Measurements from ENCODE around the gene TEX44. TPM values are rescaled to one million over a fixed set of nuclear protein-coding genes. Genes with fewer than 3 reads are reported as not detected.
A peak's percentile ranks its signal among the peaks of the same experiment; 100 is the strongest.
"Not testable (repeated sequence)": the region's sequence is repeated elsewhere in the genome, so short reads cannot be mapped to it uniquely, and the experiment has no call there.

TEX44 gene
- total RNA-seq, 1 donor from 2014 or later: not detected

- Mint-ChIP-seq H3K27me3 (ENCODE audit: low read depth) (no peaks in the 10 kb centered on the region), H3K27ac (ENCODE audit: unreplicated experiment) (no peak overlapping the region), H3K4me3 (no peak overlapping the region), H3K9me3 (no peaks in the 10 kb centered on the region), H3K4me1 (peaks cover 13% of the 10 kb centered on the region), H3K36me3 (ENCODE audit: low read depth) (no peaks in the 10 kb centered on the region)
- DNase-seq (ENCODE audit: low read depth, low spot score): no peak
- TF ChIP-seq CTCF (conservative IDR thresholded peaks at IDR 0.05): no peak
Observed at GRCh38 chr2:231568785-231569435, 23.8 kb upstream of the TEX44 start.

GRCh38 chr2:231570915-231571314, 21.7 kb upstream of the TEX44 start:
- peaks cover 13% of the 10 kb centered on the region for H3K4me1 Mint-ChIP-seq
- H3K4me3 Mint-ChIP-seq; H3K36me3 Mint-ChIP-seq (ENCODE audit: low read depth); H3K9me3 Mint-ChIP-seq; H3K27ac Mint-ChIP-seq (ENCODE audit: unreplicated experiment); H3K27me3 Mint-ChIP-seq (ENCODE audit: low read depth); DNase-seq (ENCODE audit: low read depth, low spot score): not testable (repeated sequence)

GRCh38 chr2:231571661-231572191, 20.9 kb upstream of the TEX44 start:
- H3K4me3 Mint-ChIP-seq: no peak overlapping the region
- TF ChIP-seq CTCF (conservative IDR thresholded peaks at IDR 0.05): no peak
- H3K9me3 Mint-ChIP-seq: no peaks in the 10 kb centered on the region
- H3K27ac Mint-ChIP-seq (ENCODE audit: unreplicated experiment): peak overlapping the region; percentile 67
- H3K36me3 Mint-ChIP-seq (ENCODE audit: low read depth): no peaks in the 10 kb centered on the region
- peaks cover 20% of the 10 kb centered on the region for H3K4me1 Mint-ChIP-seq
- no peak for DNase-seq (ENCODE audit: low read depth, low spot score)
- H3K27me3 Mint-ChIP-seq (ENCODE audit: low read depth): no peaks in the 10 kb centered on the region

- Mint-ChIP-seq H3K27ac (ENCODE audit: unreplicated experiment) (no peak overlapping the region), H3K36me3 (ENCODE audit: low read depth) (no peaks in the 10 kb centered on the region), H3K4me3 (no peak overlapping the region), H3K4me1 (peaks cover 24% of the 10 kb centered on the region), H3K9me3 (no peaks in the 10 kb centered on the region), H3K27me3 (ENCODE audit: low read depth) (no peaks in the 10 kb centered on the region)
- no peak for TF ChIP-seq CTCF (conservative IDR thresholded peaks at IDR 0.05)
- no peak for DNase-seq (ENCODE audit: low read depth, low spot score)
Observed at GRCh38 chr2:231573096-231573495, 19.6 kb upstream of the TEX44 start.

GRCh38 chr2:231573698-231574421, 18.8 kb upstream of the TEX44 start:
- TF ChIP-seq CTCF (conservative IDR thresholded peaks at IDR 0.05): no peak
- no peak overlapping the region for H3K27ac Mint-ChIP-seq (ENCODE audit: unreplicated experiment)
- no peaks in the 10 kb centered on the region for H3K27me3 Mint-ChIP-seq (ENCODE audit: low read depth)
- peaks cover 3% of the 10 kb centered on the region for H3K9me3 Mint-ChIP-seq
- no peak overlapping the region for H3K4me3 Mint-ChIP-seq
- H3K4me1 Mint-ChIP-seq: peaks cover 24% of the 10 kb centered on the region
- DNase-seq (ENCODE audit: low read depth, low spot score): no peak
- H3K36me3 Mint-ChIP-seq (ENCODE audit: low read depth): peaks cover 3% of the 10 kb centered on the region
